ENCODE data around the gene PKNOX2. TPM values are rescaled to one million over a fixed set of nuclear protein-coding genes. Genes with fewer than 3 reads are reported as not detected.

Gene PKNOX2
- total RNA-seq, 3 donors from 2014 or later (not counting 1 experiment from before 2014, with no cell fraction given), result not detected

DNA sequence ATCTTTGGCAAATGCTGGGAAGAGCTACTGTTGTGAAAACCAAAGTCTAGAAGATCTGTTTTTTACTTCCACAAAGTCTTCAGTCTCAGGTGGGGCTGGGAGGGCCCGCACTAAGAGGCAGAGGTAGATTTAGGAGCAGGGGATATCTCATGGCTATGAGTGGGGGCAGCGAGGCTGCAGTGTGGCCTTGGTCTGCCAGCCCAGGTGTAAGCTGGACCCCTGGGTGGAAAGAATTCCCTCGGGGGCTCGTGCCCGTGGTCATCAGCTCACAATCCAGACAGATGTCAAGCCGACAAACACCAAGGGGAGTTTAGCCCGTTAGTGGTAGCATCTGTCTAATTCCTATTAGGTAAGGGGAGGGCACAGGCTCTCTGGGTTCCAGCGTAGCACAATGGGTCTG, 9.0 kb downstream of the PKNOX2 start:
- Histone ChIP-seq H3K27me3 (ENCODE audit: control insufficient read depth, insufficient read depth, low read length) (peaks cover 7% of the 10 kb centered on the region), H3K4me3 (ENCODE audit: low read length) (no peak overlapping the region), H3K9me3 (ENCODE audit: control insufficient read depth, insufficient read depth, low read length) (no peaks in the 10 kb centered on the region), H3K36me3 (ENCODE audit: control insufficient read depth, insufficient read depth, low read length) (no peaks in the 10 kb centered on the region), H3K4me1 (ENCODE audit: control insufficient read depth, insufficient read depth, low read length) (no peaks in the 10 kb centered on the region), H3K27ac (ENCODE audit: low read length) (no peak overlapping the region)
- H3K27me3 Mint-ChIP-seq (ENCODE audit: low read depth in 2 of 2), result peaks cover 45 to 76% of the 10 kb centered on the region in 2 donors
- TF ChIP-seq CTCF (IDR thresholded peaks at IDR 0.05), result no peak
- DNase-seq (no peak), ATAC-seq (no peak)
- H3K4me1 Mint-ChIP-seq, result peaks cover 0 to 10% of the 10 kb centered on the region in 2 donors
- no peak overlapping the region for H3K27ac Mint-ChIP-seq
- no peak overlapping the region for H3K4me3 Mint-ChIP-seq
- no peaks in the 10 kb centered on the region for H3K9me3 Mint-ChIP-seq
- 89% methylated on average over 8 of the region's 8 CpGs for WGBS (ENCODE audit: insufficient coverage)
- intact Hi-C loops (cut with micrococcal nuclease), result no loop called here
- H3K36me3 Mint-ChIP-seq, result no peaks in the 10 kb centered on the region

DNA sequence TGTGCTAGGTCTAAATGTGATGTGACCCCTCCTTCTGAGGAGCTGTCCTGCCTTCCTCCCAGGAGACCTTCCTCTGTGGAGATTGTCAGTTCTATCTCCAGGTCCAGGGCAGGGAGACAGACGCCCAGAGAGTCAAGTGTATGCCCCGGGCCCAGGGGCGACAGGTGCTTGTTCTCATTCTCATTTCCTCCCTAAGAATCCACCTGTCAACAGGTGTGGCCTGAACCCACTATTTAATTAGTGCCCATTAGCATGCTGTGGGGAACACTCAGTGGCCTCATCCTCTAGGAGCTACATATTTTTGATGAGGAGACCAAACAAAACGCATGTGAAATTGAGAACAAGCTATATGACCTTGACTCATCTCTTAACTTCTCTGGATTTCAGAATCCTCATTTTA, 9.5 kb downstream of the PKNOX2 start:
- no peak for TF ChIP-seq CTCF (IDR thresholded peaks at IDR 0.05)
- Histone ChIP-seq H3K4me3 (ENCODE audit: low read length) (no peak overlapping the region), H3K9me3 (ENCODE audit: control insufficient read depth, insufficient read depth, low read length) (no peaks in the 10 kb centered on the region), H3K4me1 (ENCODE audit: control insufficient read depth, insufficient read depth, low read length) (no peaks in the 10 kb centered on the region), H3K27me3 (ENCODE audit: control insufficient read depth, insufficient read depth, low read length) (peaks cover 7% of the 10 kb centered on the region), H3K36me3 (ENCODE audit: control insufficient read depth, insufficient read depth, low read length) (no peaks in the 10 kb centered on the region), H3K27ac (ENCODE audit: low read length) (no peak overlapping the region)
- H3K27ac Mint-ChIP-seq, result no peak overlapping the region
- DNase-seq, result no peak
- peaks cover 0 to 10% of the 10 kb centered on the region in 2 donors for H3K4me1 Mint-ChIP-seq
- no peaks in the 10 kb centered on the region for H3K36me3 Mint-ChIP-seq
- H3K27me3 Mint-ChIP-seq (ENCODE audit: low read depth in 2 of 2), result peaks cover 41 to 74% of the 10 kb centered on the region in 2 donors
- intact Hi-C loops (cut with micrococcal nuclease), result no loop called here
- WGBS (ENCODE audit: insufficient coverage), result 83% methylated on average over 4 of the region's 4 CpGs
- H3K4me3 Mint-ChIP-seq, result no peak overlapping the region
- ATAC-seq, result no peak
- H3K9me3 Mint-ChIP-seq, result no peaks in the 10 kb centered on the region

- H3K36me3 Mint-ChIP-seq, result no peaks in the 10 kb centered on the region
- peaks cover 6% of the 10 kb centered on the region for H3K27me3 ChIP-seq (ENCODE audit: control insufficient read depth, insufficient read depth, low read length)
- no peaks in the 10 kb centered on the region for H3K9me3 Mint-ChIP-seq
- H3K4me1 ChIP-seq (ENCODE audit: control insufficient read depth, insufficient read depth, low read length), result no peaks in the 10 kb centered on the region
- DNase-seq (no peak), ATAC-seq (no peak)
- H3K27ac ChIP-seq (ENCODE audit: low read length), result no peak overlapping the region
- no peak overlapping the region for H3K27ac Mint-ChIP-seq
- intact Hi-C loops (cut with micrococcal nuclease), result no loop called here
- H3K9me3 ChIP-seq (ENCODE audit: control insufficient read depth, insufficient read depth, low read length), result no peaks in the 10 kb centered on the region
- WGBS (ENCODE audit: insufficient coverage), result 82% methylated on average over 8 of the region's 8 CpGs
- no peaks in the 10 kb centered on the region for H3K36me3 ChIP-seq (ENCODE audit: control insufficient read depth, insufficient read depth, low read length)
- H3K27me3 Mint-ChIP-seq (ENCODE audit: low read depth in 2 of 2), result peaks cover 40 to 72% of the 10 kb centered on the region in 2 donors
- H3K4me1 Mint-ChIP-seq, result peaks cover 0 to 10% of the 10 kb centered on the region in 2 donors
- H3K4me3 ChIP-seq (ENCODE audit: low read length), result no peak overlapping the region
- no peak for TF ChIP-seq CTCF (IDR thresholded peaks at IDR 0.05)
- no peak overlapping the region for H3K4me3 Mint-ChIP-seq
These were observed 10.1 kb downstream of the PKNOX2 start for GRCh38 chr11:125174686-125175085.

DNA sequence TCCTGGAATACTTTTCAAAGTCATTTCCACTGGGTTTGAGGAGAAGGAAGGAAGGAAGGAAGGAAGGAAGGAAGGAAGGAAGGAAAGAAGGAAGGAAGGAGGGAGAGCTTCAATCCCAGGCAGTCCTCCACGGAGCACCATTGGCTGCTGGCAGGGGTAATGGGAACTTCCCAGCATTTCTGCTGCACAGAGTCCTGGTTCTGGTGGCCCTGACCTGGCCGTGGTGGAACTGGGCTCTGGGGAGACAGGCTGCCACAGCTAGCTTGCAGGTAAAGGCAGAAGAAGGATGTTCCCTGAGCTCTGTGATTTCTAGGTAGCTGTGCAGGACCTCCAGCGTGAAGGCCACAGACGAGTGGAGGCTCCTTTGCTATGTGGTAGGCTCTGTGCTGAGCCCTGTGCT, 10.6 kb downstream of the PKNOX2 start:
- Mint-ChIP-seq H3K27ac (no peak overlapping the region), H3K27me3 (ENCODE audit: low read depth in 2 of 2) (peaks cover 44 to 72% of the 10 kb centered on the region in 2 donors), H3K4me3 (no peak overlapping the region), H3K36me3 (no peaks in the 10 kb centered on the region), H3K4me1 (peaks cover 0 to 10% of the 10 kb centered on the region in 2 donors), H3K9me3 (no peaks in the 10 kb centered on the region)
- no peak overlapping the region for H3K27ac ChIP-seq (ENCODE audit: low read length)
- intact Hi-C loops (cut with micrococcal nuclease), result no loop called here
- H3K27me3 ChIP-seq (ENCODE audit: control insufficient read depth, insufficient read depth, low read length), result peaks cover 4% of the 10 kb centered on the region
- H3K36me3 ChIP-seq (ENCODE audit: control insufficient read depth, insufficient read depth, low read length), result no peaks in the 10 kb centered on the region
- DNase-seq, result no peak
- no peaks in the 10 kb centered on the region for H3K4me1 ChIP-seq (ENCODE audit: control insufficient read depth, insufficient read depth, low read length)
- no peaks in the 10 kb centered on the region for H3K9me3 ChIP-seq (ENCODE audit: control insufficient read depth, insufficient read depth, low read length)
- H3K4me3 ChIP-seq (ENCODE audit: low read length), result no peak overlapping the region
- no peak for ATAC-seq
- 80% methylated on average over 4 of the region's 4 CpGs for WGBS (ENCODE audit: insufficient coverage)
- TF ChIP-seq CTCF (IDR thresholded peaks at IDR 0.05), result no peak

All from natural killer cell (primary cell).